Loucy (cell line): Measurements from ENCODE around the gene EXD3.

Experiments
- H2AFZ ChIP-seq: fragments of 200-600 bp; sonication (generic); 2 replicates; pipeline ENCODE4 v1.6.0; 2016; ENCODE audit warnings: antibody characterized with exemption, mild to moderate bottlenecking, low read length, moderate library complexity
- H3F3A ChIP-seq: fragments of 200-600 bp; 2 replicates; pipeline ENCODE4 v1.6.0; 2016; ENCODE audit warnings: antibody characterized with exemption, low read depth, mild to moderate bottlenecking
- H3K27me3 ChIP-seq: fragments of 200-600 bp; sonication (generic); 2 replicates; pipeline ENCODE4 v1.6.1; 2014; ENCODE audit warnings: low read length, mild to moderate bottlenecking; ENCODE audit not compliant: insufficient read depth, poor library complexity, severe bottlenecking
- H3K36me3 ChIP-seq: fragments of 200-600 bp; sonication (generic); 2 replicates; pipeline ENCODE4 v1.6.1; 2016; ENCODE audit warnings: low read length; ENCODE audit not compliant: insufficient read depth
- H3K4me1 ChIP-seq: fragments of 200-600 bp; sonication (generic); 2 replicates; pipeline ENCODE4 v1.5.1; 2014; ENCODE audit warnings: low read length, mild to moderate bottlenecking; ENCODE audit not compliant: insufficient read depth, poor library complexity, severe bottlenecking
- H3K4me2 ChIP-seq: fragments of 200-600 bp; sonication (generic); 2 replicates; pipeline ENCODE4 v1.6.0; 2014; ENCODE audit warnings: antibody characterized with exemption, low read length, low read depth, mild to moderate bottlenecking; ENCODE audit not compliant: poor library complexity, severe bottlenecking
- H3K4me3 ChIP-seq: fragments of 200-600 bp; sonication (generic); 2 replicates; pipeline ENCODE4 v1.5.1; 2014; ENCODE audit warnings: low read length, mild to moderate bottlenecking, mixed read lengths; ENCODE audit not compliant: poor library complexity, severe bottlenecking
- H3K79me2 ChIP-seq: fragments of 200-600 bp; sonication (generic); 2 replicates; pipeline ENCODE4 v1.6.1; 2014; ENCODE audit warnings: low read length; ENCODE audit not compliant: insufficient read depth
- H3K9ac ChIP-seq: fragments of 200-600 bp; sonication (generic); 2 replicates; pipeline ENCODE4 v1.6.0; 2014; ENCODE audit warnings: mild to moderate bottlenecking, low read depth, low read length, moderate library complexity; ENCODE audit not compliant: poor library complexity, severe bottlenecking
- H3K9me2 ChIP-seq: fragments of 200-600 bp; sonication (generic); replicated peaks from 2 replicates; pipeline ENCODE4 v1.6.1; 2016; ENCODE audit warnings: low read depth, low read length, mixed read lengths
- H3K9me3 ChIP-seq: fragments of 200-600 bp; sonication (generic); 2 replicates; pipeline ENCODE4 v1.6.1; 2014; ENCODE audit warnings: mild to moderate bottlenecking, antibody characterized with exemption, low read length, low read depth; ENCODE audit not compliant: insufficient read depth
- H4K20me1 ChIP-seq: fragments of 200-600 bp; sonication (generic); 2 replicates; pipeline ENCODE4 v1.6.0; 2014; ENCODE audit warnings: antibody characterized with exemption, low read length, mild to moderate bottlenecking; ENCODE audit not compliant: insufficient read depth, poor library complexity, severe bottlenecking
- EZH2phosphoT487 ChIP-seq: fragments of 200-600 bp; IDR thresholded peaks from 2 replicates; pipeline ENCODE4 v1.6.1; 2018; ENCODE audit warnings: antibody characterized with exemption, mild to moderate bottlenecking, moderate library complexity, borderline replicate concordance
- TF ChIP-seq, protein P1 (sequence below): fragments of 200-600 bp; sonication (generic); conservative IDR thresholded peaks from 2 replicates; pipeline ENCODE4 v1.5.1; 2014; ENCODE audit warnings: mild to moderate bottlenecking, antibody characterized with exemption, low read length

Gene EXD3

DNA sequence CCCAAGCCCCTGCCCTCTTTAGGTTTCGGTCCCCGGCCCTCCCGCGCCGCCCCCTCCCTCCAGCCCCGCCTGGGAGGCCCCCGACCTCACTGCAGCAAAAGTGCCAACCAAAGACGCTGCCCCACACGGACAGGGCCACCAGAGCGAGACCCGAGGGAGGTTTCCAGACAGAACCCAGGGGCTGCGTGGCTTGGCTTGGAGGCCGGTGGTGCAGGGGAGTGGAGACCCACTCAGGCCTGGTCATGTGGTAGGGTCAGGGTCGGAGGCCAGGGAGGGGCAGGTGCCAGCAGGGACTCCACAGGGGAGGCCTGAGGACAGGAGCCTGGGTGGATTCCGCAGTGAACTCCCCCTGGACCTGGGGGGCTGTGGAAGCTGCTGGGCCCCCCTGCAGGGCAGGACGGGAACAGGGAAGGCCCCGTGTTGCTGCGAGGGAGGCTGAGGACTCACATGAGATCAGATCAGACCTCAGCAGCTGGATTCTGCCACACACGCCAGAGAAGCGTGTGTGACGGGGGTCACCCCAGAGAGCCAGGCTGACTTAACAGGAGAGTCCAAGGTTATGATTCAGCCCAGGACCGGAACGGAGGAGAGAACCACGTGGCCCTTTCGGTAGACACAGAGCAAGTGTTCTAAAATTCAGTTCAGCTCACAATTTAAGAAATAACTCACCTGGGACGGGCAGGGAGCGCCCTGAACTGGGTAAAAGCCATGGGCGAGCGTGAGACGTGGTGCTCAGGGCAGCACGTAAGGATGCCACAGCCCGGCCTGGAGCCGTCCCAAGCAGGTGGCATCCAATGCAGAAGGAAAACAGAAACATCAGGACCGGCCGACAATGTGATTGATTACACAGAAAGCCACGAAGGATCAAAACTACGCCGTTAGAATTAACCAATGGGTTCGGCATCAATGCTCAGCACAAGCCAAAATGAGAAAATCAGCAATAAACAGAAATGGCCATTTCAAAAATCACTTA, 38.9 kb downstream of the EXD3 start:
- Histone ChIP-seq H3K36me3 (no peaks in the 10 kb centered on the region), H3K4me2 (no peak overlapping the region), H4K20me1 (no peaks in the 10 kb centered on the region), H3K9ac (no peak overlapping the region), H3K4me3 (no peak overlapping the region), H3K27me3 (no peaks in the 10 kb centered on the region), H3K9me3 (no peaks in the 10 kb centered on the region; the same call in 1 of the 2 replicates), H3K9me2 (no peaks in the 10 kb centered on the region), H3F3A (no peaks in the 10 kb centered on the region), H3K79me2 (no peaks in the 10 kb centered on the region), H3K4me1 (no peaks in the 10 kb centered on the region), H2AFZ (no peak overlapping the region)
- TF ChIP-seq, protein P1, sequence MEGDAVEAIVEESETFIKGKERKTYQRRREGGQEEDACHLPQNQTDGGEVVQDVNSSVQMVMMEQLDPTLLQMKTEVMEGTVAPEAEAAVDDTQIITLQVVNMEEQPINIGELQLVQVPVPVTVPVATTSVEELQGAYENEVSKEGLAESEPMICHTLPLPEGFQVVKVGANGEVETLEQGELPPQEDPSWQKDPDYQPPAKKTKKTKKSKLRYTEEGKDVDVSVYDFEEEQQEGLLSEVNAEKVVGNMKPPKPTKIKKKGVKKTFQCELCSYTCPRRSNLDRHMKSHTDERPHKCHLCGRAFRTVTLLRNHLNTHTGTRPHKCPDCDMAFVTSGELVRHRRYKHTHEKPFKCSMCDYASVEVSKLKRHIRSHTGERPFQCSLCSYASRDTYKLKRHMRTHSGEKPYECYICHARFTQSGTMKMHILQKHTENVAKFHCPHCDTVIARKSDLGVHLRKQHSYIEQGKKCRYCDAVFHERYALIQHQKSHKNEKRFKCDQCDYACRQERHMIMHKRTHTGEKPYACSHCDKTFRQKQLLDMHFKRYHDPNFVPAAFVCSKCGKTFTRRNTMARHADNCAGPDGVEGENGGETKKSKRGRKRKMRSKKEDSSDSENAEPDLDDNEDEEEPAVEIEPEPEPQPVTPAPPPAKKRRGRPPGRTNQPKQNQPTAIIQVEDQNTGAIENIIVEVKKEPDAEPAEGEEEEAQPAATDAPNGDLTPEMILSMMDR: no peak
- TF ChIP-seq EZH2phosphoT487: no peak

DNA sequence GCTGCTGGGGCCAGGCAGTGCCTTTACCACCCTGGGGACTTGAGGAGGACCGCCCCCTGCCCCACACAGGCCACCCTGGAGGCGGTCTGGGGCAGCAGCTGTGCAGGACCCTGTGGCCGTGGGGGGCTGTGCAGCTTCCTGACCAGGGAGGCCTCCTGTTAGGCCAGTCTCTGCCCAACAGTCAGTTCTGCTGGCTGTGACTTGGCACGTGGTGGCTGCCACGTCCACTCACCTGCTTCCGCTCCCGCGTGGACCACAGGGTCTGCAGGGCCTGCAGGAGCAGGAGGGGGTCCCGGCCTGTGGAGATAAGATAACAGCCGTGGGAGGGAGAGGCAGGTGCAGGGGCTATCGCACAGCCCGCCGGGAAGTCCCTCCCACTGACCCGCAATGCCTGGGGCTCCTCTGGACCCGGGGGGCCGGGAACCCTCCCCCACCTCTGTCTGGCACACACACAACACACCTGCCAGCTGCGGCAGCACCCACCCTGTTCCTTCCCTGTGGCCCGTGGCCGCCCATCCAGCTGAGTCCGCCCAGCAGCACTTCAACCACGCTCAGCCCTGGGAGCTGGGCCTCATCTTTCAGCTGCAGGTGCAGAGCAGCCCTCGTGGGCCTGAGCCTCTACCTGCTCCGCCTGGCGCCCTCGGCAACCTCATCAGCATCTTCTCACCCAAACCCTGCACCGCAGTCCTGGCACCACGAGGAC, 39.7 kb downstream of the EXD3 start:
- Histone ChIP-seq H3K4me2 (no peak overlapping the region), H2AFZ (no peak overlapping the region), H3K9me3 (peaks cover 3% of the 10 kb centered on the region; the same call in 1 of the 2 replicates), H3K79me2 (no peaks in the 10 kb centered on the region), H3F3A (no peaks in the 10 kb centered on the region), H3K36me3 (no peaks in the 10 kb centered on the region), H4K20me1 (no peaks in the 10 kb centered on the region), H3K4me1 (no peaks in the 10 kb centered on the region), H3K4me3 (no peak overlapping the region), H3K9ac (no peak overlapping the region), H3K9me2 (no peaks in the 10 kb centered on the region), H3K27me3 (no peaks in the 10 kb centered on the region)
- TF ChIP-seq, protein P1: no peak
- TF ChIP-seq EZH2phosphoT487: no peak

DNA sequence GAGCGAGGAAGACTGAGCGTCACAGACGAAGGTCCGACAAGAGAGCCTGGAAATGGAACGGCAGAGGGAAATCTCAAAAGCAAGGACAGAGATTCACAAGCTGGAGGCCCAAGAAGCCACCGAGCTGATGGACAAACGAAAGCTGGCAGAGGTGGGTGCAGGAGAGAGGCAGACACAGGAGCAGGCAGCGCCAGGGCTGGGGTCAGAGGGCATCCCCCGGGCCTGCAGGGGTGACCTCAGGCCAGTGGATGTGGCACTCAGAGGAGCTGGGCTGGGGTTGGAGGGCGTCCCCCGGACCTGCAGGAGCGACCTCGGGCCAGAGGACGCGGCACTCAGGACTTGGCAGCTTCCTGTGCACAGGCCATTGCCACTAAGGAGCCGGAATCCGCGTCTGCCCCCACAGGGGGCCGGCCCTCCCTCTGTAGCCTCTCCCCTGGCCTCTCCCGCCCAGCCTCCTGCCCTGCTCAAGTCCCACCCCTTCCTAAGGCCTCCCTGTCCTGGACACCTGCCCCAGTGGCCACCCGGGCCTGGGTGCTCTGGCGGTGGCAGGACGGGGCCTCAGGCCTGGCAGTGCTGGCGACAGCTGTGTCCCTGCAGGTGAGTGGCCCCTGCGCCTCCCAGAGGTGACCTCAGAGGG, 40.4 kb downstream of the EXD3 start:
- no peaks in the 10 kb centered on the region for H3K27me3 ChIP-seq
- H3K9ac ChIP-seq: no peak overlapping the region
- peaks cover 3% of the 10 kb centered on the region; the same call in 1 of the 2 replicates for H3K9me3 ChIP-seq
- no peak overlapping the region for H2AFZ ChIP-seq
- no peaks in the 10 kb centered on the region for H3K79me2 ChIP-seq
- no peaks in the 10 kb centered on the region for H3K9me2 ChIP-seq
- no peak overlapping the region for H3K4me2 ChIP-seq
- H3K36me3 ChIP-seq: no peaks in the 10 kb centered on the region
- no peaks in the 10 kb centered on the region for H3F3A ChIP-seq
- H3K4me3 ChIP-seq: no peak overlapping the region
- TF ChIP-seq, protein P1: no peak
- TF ChIP-seq EZH2phosphoT487: no peak
- no peaks in the 10 kb centered on the region for H4K20me1 ChIP-seq
- H3K4me1 ChIP-seq: no peaks in the 10 kb centered on the region
